ENCODE data around the gene CNST.

Gene CNST

GRCh38 chr1:246573491-246573890, 7.2 kb downstream of the CNST start:
- Histone ChIP-seq H3K36me3 (ENCODE audit: insufficient read depth, low read length) (no peaks in the 10 kb centered on the region), H3K4me3 (ENCODE audit: low read length) (no peak overlapping the region), H3K4me1 (ENCODE audit: insufficient read depth, low read length) (no peaks in the 10 kb centered on the region), H3K9ac (ENCODE audit: low read depth, low read length) (no peak overlapping the region), H3K27ac (ENCODE audit: low read depth, low read length) (no peak overlapping the region), H3K9me3 (ENCODE audit: insufficient read depth, low read depth, low read length) (no peaks in the 10 kb centered on the region), H3K27me3 (ENCODE audit: insufficient read depth, low read length) (no peaks in the 10 kb centered on the region)
- 94% methylated on average over 6 of the region's 6 CpGs for WGBS

DNA sequence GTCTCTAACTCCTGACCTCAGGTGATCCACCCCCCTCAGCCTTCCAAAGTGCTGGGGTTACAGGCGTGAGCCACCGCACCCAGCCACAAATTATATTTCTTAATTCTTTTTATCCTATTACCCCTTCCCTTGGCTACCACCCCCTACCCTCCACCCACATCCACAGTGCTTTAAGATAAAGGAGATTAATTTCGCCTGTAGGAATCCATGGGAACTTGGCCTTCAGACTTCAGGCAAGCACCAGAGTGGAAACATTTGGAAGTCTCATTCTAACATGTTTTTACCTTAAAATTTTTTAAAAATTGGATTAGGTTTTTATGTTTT, 10.4 kb downstream of the CNST start:
- H3K4me3 ChIP-seq (ENCODE audit: low read length): no peak overlapping the region

GRCh38 chr1:246577082-246577719, 10.9 kb downstream of the CNST start:
- Histone ChIP-seq H3K4me3 (ENCODE audit: low read length) (no peak overlapping the region), H3K4me1 (ENCODE audit: insufficient read depth, low read length) (no peaks in the 10 kb centered on the region), H3K9ac (ENCODE audit: low read depth, low read length) (no peak overlapping the region), H3K9me3 (ENCODE audit: insufficient read depth, low read depth, low read length) (no peaks in the 10 kb centered on the region), H3K36me3 (ENCODE audit: insufficient read depth, low read length) (no peaks in the 10 kb centered on the region), H3K27ac (ENCODE audit: low read depth, low read length) (no peak overlapping the region), H3K27me3 (ENCODE audit: insufficient read depth, low read length) (no peaks in the 10 kb centered on the region)
- 82% methylated on average over 5 of the region's 5 CpGs for WGBS

More for the DNA sequence above, 10.4 kb downstream of the CNST start:
- Histone ChIP-seq H3K27me3 (ENCODE audit: insufficient read depth, low read length) (no peaks in the 10 kb centered on the region), H3K4me1 (ENCODE audit: insufficient read depth, low read length) (no peaks in the 10 kb centered on the region), H3K36me3 (ENCODE audit: insufficient read depth, low read length) (no peaks in the 10 kb centered on the region), H3K27ac (ENCODE audit: low read depth, low read length) (no peak overlapping the region), H3K9ac (ENCODE audit: low read depth, low read length) (no peak overlapping the region), H3K9me3 (ENCODE audit: insufficient read depth, low read depth, low read length) (no peaks in the 10 kb centered on the region)
- 92% methylated on average over 3 of the region's 3 CpGs for WGBS

GRCh38 chr1:246577720-246578106, 11.5 kb downstream of the CNST start:
- Histone ChIP-seq H3K4me1 (ENCODE audit: insufficient read depth, low read length) (no peaks in the 10 kb centered on the region), H3K27ac (ENCODE audit: low read depth, low read length) (no peak overlapping the region), H3K9me3 (ENCODE audit: insufficient read depth, low read depth, low read length) (no peaks in the 10 kb centered on the region), H3K36me3 (ENCODE audit: insufficient read depth, low read length) (no peaks in the 10 kb centered on the region), H3K27me3 (ENCODE audit: insufficient read depth, low read length) (no peaks in the 10 kb centered on the region), H3K4me3 (ENCODE audit: low read length) (no peak overlapping the region), H3K9ac (ENCODE audit: low read depth, low read length) (no peak overlapping the region)
- 92% methylated on average over 2 of the region's 2 CpGs for WGBS

GRCh38 chr1:246579818-246580217, 13.6 kb downstream of the CNST start:
- Histone ChIP-seq H3K9me3 (ENCODE audit: insufficient read depth, low read depth, low read length) (no peaks in the 10 kb centered on the region), H3K4me3 (ENCODE audit: low read length) (no peak overlapping the region), H3K27me3 (ENCODE audit: insufficient read depth, low read length) (no peaks in the 10 kb centered on the region), H3K4me1 (ENCODE audit: insufficient read depth, low read length) (no peaks in the 10 kb centered on the region), H3K9ac (ENCODE audit: low read depth, low read length) (no peak overlapping the region), H3K36me3 (ENCODE audit: insufficient read depth, low read length) (peaks cover 5% of the 10 kb centered on the region; the same call in 1 of the 2 replicates), H3K27ac (ENCODE audit: low read depth, low read length) (no peak overlapping the region)
- 94% methylated on average over 1 of the region's 3 CpGs for whole genome bisulfite sequencing

GRCh38 chr1:246580497-246581370, 14.5 kb downstream of the CNST start:
- WGBS: 98% methylated on average over 14 of the region's 15 CpGs
- no peak overlapping the region for H3K4me3 ChIP-seq (ENCODE audit: low read length)
- no peaks in the 10 kb centered on the region for H3K9me3 ChIP-seq (ENCODE audit: insufficient read depth, low read depth, low read length)
- H3K27me3 ChIP-seq (ENCODE audit: insufficient read depth, low read length): no peaks in the 10 kb centered on the region
- no peak overlapping the region for H3K27ac ChIP-seq (ENCODE audit: low read depth, low read length)
- no peaks in the 10 kb centered on the region for H3K4me1 ChIP-seq (ENCODE audit: insufficient read depth, low read length)
- peaks cover 5% of the 10 kb centered on the region; the same call in 1 of the 2 replicates for H3K36me3 ChIP-seq (ENCODE audit: insufficient read depth, low read length)
- H3K9ac ChIP-seq (ENCODE audit: low read depth, low read length): no peak overlapping the region

DNA sequence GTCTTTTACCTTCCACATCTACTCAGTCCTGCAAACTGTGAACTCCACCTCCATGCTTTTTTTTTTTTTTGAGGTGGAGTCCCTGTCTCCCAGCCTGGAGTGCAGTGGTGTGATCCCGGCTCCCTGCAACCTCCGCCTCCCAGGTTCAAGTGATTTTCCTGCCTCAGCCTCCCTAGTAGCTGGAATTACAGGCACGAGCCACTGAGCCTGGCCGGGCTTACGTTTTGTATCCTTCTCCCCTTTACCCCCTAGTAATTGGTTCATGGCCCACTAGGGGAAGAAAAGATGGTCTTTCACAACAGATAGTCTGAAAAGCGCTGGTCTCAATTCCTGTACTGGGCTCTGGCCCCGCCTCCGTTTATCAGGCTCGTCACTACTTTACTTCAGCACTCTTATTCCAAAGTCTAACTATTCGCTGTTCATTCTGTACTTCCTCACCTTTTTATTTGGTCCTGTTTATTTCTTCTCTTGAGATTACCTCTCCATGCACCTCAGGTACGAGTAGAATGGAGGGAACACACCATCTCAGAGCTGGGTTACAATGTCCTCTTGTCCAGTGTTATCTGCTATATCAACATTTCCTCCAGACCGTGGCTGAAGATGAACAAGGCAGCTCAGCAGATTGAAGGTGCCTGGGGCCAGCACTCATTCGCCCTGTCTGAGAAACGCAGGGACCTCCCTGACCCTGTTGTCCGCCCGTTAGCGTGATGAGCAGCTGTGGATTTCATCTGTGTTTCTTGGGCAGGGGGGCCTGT, 16.2 kb downstream of the CNST start:
- H3K4me1 ChIP-seq (ENCODE audit: insufficient read depth, low read length): no peaks in the 10 kb centered on the region
- WGBS: 93% methylated on average over 17 of the region's 17 CpGs
- H3K9me3 ChIP-seq (ENCODE audit: insufficient read depth, low read depth, low read length): no peaks in the 10 kb centered on the region

DNA sequence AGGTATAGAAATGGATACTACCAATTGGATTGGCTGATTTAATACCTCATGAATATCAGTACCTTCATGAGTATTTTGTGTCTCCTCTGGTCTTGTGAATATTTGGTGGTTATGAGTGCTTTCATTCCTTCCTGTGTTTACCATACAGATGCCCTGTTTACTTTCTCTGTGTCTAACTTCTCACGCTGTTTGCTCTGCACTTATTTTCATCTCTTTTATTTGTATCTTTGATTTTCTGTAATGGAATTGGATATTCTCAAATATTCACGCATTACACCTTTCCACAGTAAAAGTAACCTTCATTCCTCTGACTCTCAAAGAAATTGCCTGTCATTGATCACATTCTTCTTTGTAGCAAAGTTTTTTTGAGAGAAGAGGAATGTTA, 16.8 kb downstream of the CNST start:
- Histone ChIP-seq H3K27ac (ENCODE audit: low read depth, low read length) (no peak overlapping the region), H3K9ac (ENCODE audit: low read depth, low read length) (no peak overlapping the region), H3K9me3 (ENCODE audit: insufficient read depth, low read depth, low read length) (no peaks in the 10 kb centered on the region), H3K4me3 (ENCODE audit: low read length) (no peak overlapping the region), H3K36me3 (ENCODE audit: insufficient read depth, low read length) (peaks cover 5% of the 10 kb centered on the region; the same call in 1 of the 2 replicates), H3K4me1 (ENCODE audit: insufficient read depth, low read length) (no peaks in the 10 kb centered on the region), H3K27me3 (ENCODE audit: insufficient read depth, low read length) (no peaks in the 10 kb centered on the region)
- WGBS: no CpG with 5 or more reads among the region's 2 CpGs

More for the DNA sequence above, 16.2 kb downstream of the CNST start:
- Histone ChIP-seq H3K4me3 (ENCODE audit: low read length) (no peak overlapping the region), H3K27me3 (ENCODE audit: insufficient read depth, low read length) (no peaks in the 10 kb centered on the region), H3K27ac (ENCODE audit: low read depth, low read length) (no peak overlapping the region), H3K36me3 (ENCODE audit: insufficient read depth, low read length) (peaks cover 5% of the 10 kb centered on the region; the same call in 1 of the 2 replicates), H3K9ac (ENCODE audit: low read depth, low read length) (no peak overlapping the region)

DNA sequence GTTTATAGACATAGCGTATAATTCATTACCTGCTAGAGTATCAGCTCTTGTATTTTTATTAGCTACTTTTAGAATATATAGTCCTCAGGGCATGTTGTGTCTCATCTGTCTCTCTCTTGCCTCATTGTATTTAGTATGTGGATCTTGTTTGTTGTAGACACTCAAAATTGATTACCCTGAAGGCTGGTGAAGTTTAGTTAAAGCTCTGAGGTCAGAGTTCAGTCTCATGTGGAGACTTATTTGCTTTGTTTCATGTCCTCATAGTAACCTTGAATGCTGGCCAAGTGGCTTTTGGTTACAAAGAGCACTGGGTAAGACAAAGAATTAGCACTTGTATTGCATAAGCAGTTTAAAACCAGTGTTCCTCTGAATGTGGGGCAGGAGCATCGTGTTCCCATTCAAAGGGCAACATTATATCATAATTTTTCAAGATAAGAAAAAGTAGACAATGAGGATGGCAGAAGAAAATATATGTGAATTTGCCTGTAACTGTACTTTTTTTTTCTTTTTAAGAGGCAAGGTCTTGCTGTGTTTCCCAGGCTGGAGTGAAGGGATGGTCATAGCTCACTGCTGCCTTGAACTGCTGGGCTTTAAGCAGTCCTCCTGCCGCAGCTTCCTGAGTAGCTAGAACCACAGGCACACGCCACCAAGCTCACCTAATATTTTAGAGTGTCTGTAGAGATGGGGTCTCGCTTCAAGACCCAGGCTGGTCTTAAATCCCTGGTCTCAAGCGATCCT, 17.4 kb downstream of the CNST start:
- Histone ChIP-seq H3K36me3 (ENCODE audit: insufficient read depth, low read length) (peaks cover 5% of the 10 kb centered on the region; the same call in 1 of the 2 replicates), H3K4me1 (ENCODE audit: insufficient read depth, low read length) (no peaks in the 10 kb centered on the region), H3K27me3 (ENCODE audit: insufficient read depth, low read length) (no peaks in the 10 kb centered on the region), H3K4me3 (ENCODE audit: low read length) (no peak overlapping the region), H3K27ac (ENCODE audit: low read depth, low read length) (no peak overlapping the region), H3K9me3 (ENCODE audit: insufficient read depth, low read depth, low read length) (no peaks in the 10 kb centered on the region), H3K9ac (ENCODE audit: low read depth, low read length) (no peak overlapping the region)
- 90% methylated on average over 4 of the region's 6 CpGs for WGBS

GRCh38 chr1:246587032-246587431, 20.8 kb downstream of the CNST start:
- no peaks in the 10 kb centered on the region for H3K27me3 ChIP-seq (ENCODE audit: insufficient read depth, low read length)
- peaks cover 13% of the 10 kb centered on the region for H3K36me3 ChIP-seq (ENCODE audit: insufficient read depth, low read length)
- no peak overlapping the region for H3K9ac ChIP-seq (ENCODE audit: low read depth, low read length)
- peaks cover 9% of the 10 kb centered on the region; the same call in 1 of the 2 replicates for H3K9me3 ChIP-seq (ENCODE audit: insufficient read depth, low read depth, low read length)
- 93% methylated on average over 3 of the region's 3 CpGs for WGBS
- H3K4me1 ChIP-seq (ENCODE audit: insufficient read depth, low read length): no peaks in the 10 kb centered on the region
- H3K4me3 ChIP-seq (ENCODE audit: low read length): no peak overlapping the region
- H3K27ac ChIP-seq (ENCODE audit: low read depth, low read length): no peak overlapping the region

All from HUES64 (cell line).